Hepatic stellate cell (primary cell): ENCODE measurements around the gene PRMT2.

Source experiments
- DNase-seq: peaks from one replicate; pipeline ENCODE4 v3.0.0; 2011; ENCODE audit warnings: low spot score

The PRMT2 gene

DNA sequence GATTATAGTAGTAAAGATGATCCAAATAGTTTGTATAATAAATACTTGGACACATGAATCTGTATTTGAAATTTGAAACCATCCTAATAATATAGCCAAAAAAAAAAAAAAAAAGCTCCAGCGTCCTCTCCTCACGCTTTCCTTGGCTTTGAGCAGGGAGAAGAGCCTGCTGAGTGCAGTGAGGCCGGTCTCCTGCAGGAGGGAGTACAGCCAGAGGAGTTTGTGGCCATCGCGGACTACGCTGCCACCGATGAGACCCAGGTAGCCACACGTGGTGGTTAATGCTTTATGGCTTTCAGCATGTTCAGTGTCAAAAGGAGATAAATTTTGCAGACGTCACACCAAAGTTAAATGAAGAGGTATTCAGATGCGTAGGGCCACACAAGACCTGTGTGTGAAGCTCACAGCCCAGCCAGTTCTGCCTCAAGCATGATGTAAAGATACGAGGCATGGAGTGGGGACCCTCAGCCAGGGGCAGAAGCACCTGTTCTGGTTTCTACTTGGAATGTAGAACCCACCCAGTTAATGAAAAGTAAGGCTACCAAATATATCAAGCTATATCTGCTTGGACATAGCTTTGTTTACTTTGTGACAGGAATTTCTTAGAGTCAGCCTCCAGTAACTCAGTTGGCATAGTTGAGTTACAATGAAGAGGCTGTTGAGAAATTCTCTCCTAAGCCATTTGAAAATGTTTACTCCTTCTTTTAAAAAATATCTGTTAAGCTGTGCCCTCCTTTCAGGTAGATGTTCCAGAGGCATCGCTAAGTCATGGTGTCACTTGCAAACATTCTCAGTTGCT is 8.1 kb downstream of the PRMT2 start:
- no peak for DNase-seq

DNA sequence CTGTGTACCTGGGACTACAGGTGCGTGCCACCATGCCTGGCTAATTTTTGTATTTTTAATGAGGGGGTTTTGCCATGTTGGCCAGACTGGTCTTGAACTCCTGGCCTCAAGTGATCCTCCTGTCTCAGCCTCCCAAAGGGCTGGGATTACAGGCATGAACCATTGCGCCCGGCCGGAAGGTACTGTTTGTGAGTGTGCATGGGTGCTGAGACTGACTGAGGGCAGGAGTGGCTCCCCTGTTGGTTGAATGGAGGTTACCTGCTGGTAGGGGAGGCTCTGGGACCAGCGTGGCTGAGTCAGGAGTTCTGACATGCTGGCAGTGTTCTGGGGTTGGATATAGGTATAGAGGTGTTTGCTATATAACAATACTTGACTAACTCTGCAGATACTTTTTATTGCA is 10.4 kb downstream of the PRMT2 start:
- no peak for DNase-seq

GRCh38 chr21:46646541-46647154 is 11.2 kb downstream of the PRMT2 start:
- DNase-seq, result no peak

GRCh38 chr21:46648539-46648938 is 13.1 kb downstream of the PRMT2 start:
- DNase-seq, result no peak

DNA sequence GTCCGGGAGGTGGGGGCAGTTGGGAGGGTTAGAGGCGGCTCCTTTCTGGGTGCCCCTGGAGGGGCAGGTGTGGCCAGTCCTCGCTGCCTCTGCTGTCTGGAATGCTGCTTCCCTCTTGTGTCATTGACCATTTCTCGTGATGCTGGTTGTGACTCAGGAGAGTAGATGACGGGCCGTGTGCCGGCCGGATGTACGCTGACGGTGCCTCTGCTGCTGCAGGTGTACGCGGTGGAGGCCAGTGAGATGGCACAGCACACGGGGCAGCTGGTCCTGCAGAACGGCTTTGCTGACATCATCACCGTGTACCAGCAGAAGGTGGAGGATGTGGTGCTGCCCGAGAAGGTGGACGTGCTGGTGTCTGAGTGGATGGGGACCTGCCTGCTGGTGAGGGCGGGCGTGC is 13.9 kb downstream of the PRMT2 start:
- no peak for DNase-seq

GRCh38 chr21:46650476-46651098 is 15.1 kb downstream of the PRMT2 start:
- DNase-seq, result no peak

DNA sequence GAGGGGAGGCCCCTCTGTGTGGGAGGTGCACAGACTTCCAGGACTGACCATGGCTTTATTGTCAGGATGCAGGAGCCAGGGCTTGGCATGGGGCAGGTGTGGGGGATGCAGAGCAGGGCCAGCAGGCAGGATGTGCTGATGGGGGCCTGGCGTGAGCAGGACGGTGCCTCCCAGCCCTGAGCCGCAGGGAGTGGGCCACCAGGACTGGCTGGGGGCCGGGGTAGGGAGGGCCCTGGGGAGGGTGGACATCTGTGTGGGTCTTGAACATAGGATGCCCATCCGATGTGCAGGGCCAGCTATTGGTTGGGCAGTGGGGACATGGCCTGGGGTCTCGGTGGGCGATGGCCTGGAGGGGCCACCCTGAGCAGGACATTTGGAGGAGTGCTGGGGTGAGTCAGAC is 15.6 kb downstream of the PRMT2 start:
- DNase-seq, result no peak

- DNase-seq, result no peak
Measured at GRCh38 chr21:46655230-46655629, 19.8 kb downstream of the PRMT2 start.

GRCh38 chr21:46656820-46657219 is 21.3 kb downstream of the PRMT2 start:
- DNase-seq, result no peak

GRCh38 chr21:46660505-46660904 is 25.0 kb downstream of the PRMT2 start:
- DNase-seq, result no peak

- peak; percentile 91 for DNase-seq
Measured at GRCh38 chr21:46661211-46661625, 25.7 kb downstream of the PRMT2 start.

DNA sequence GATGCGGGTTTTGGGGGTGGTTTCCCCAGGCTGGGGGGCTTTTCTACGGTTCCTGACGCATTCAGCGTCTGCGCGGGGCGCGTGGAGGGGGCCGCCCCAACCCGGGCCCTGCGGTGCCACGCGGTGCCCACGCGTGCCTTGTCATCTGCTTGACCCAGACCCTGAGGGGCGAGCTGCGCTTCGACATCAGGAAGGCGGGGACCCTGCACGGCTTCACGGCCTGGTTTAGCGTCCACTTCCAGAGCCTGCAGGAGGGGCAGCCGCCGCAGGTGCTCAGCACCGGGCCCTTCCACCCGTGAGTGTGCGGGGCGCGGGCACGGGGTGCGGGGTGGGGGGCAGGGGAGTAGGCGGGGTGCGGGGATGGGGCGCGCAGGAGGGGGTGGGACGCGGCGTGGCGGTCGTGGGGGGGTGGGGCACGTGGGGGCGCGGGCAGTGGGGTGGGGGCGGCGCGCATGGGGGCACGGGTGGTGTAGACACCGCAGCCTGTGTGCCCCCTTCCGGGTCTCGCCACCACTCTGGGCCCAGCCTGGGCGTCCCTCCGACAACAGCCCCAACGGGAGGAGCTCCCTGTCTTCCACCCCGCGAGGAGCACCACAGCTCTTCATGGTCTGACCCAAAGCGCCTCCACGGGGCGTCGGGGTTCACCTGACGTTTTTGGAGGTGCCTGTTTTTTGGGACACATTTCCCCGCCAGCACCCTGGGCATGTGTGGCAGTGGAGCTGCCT is 26.3 kb downstream of the PRMT2 start:
- no peak for DNase-seq

DNA sequence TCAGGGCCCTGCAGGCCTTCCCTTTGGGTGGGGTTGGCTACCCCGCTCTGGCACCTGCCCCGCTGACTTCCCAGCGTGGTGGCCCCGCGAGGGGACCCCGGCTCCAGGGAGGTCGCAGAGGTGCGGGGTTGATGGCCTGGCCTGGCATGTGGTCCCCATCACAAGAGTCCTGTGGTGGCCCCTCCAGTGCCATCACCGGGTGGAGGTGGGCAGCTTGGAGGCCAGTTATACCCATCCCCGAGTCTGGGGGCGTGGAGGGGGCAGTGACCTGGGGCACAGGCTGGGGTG is 26.8 kb downstream of the PRMT2 start:
- DNase-seq, result no peak

GRCh38 chr21:46662765-46663500 is 27.5 kb downstream of the PRMT2 start:
- no peak for DNase-seq

DNA sequence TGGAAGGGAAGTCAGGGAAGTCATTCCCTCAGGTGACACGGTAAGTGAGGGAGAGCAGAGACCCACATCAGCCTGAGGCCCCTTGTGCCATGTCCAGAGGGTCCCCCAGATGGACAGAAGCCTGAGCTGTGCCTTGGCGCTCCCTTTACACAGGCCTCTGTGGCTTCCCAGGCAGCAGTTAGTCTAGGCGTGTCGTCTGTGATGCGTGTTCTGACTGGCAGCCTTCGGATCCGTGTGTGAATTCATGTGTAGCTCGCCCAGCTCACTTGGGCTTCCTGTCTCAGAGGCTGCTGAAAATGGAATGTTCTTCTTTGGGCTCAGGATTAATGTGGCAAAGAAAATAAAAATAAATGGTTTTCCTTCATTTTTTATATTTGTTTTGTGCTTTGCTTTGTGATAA is 28.3 kb downstream of the PRMT2 start:
- no peak for DNase-seq

- DNase-seq, result no peak
Measured at GRCh38 chr21:46664316-46664995, 29.0 kb downstream of the PRMT2 start.

DNA sequence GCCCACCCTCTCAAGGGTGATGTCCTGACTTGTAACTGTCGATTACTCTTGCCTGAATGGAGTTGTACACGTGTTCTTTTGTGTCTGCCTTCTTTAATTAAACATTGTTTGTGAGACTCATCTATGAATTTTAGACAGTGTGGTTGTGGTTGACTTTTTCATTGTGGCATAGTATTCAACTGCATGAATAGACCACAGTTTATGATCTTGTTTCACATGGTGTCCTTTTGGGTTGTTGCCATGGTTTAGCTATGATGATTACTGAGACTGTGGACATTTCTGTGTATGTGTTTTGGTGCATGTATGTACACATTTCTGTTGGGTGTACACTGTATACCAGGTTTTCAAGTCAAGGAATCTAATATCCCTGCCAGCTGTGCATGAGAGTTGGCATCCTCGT is 30.1 kb downstream of the PRMT2 start:
- no peak for DNase-seq

DNA sequence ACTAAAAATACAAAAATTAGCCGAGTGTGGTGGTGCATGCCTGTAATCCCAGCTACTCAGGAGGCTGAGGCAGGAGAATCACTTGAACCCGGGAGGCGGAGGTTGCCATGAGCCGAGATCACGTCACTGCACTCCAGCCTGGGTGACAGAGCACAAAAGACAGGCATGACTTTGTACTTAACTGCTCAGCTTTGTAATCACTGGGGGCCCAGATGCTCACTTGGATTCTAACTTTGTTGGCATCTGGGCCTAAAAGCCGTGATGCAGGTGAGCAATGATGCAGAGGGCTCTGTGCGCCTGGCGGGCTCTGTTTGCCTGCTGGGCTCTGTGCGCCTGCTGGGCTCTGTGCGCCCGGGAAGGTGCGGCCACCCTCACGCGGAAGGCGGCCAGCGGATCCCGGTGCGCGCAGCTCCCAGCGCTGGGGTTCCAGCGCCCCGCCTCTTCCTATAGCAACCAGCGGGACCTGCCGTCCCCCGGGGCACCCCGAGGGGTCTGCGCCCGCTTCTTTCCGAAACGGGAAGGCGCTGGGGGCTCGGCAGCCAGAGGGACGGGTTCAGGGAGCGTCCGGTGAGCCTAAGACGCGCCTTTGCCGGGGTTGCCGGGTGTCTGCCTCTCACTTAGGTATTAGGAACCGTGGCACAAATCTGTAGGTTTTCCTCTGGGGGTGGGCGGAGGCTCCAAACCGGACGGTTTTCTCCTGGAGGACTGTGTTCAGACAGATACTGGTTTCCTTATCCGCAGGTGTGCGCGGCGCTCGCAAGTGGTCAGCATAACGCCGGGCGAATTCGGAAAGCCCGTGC is 31.7 kb downstream of the PRMT2 start:
- DNase-seq, result peak; percentile 32

DNA sequence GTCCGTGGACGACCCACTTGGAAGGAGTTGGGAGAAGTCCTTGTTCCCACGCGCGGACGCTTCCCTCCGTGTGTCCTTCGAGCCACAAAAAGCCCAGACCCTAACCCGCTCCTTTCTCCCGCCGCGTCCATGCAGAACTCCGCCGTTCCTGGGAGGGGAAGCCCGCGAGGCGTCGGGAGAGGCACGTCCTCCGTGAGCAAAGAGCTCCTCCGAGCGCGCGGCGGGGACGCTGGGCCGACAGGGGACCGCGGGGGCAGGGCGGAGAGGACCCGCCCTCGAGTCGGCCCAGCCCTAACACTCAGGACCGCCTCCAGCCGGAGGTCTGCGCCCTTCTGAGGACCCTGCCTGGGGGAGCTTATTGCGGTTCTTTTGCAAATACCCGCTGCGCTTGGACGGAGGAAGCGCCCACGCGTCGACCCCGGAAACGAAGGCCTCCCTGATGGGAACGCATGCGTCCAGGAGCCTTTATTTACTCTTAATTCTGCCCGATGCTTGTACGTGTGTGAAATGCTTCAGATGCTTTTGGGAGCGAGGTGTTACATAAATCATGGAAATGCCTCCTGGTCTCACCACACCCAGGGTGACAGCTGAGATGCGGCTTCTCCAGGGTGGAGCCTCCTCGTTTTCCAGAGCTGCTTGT is 32.4 kb downstream of the PRMT2 start:
- no peak for DNase-seq

DNA sequence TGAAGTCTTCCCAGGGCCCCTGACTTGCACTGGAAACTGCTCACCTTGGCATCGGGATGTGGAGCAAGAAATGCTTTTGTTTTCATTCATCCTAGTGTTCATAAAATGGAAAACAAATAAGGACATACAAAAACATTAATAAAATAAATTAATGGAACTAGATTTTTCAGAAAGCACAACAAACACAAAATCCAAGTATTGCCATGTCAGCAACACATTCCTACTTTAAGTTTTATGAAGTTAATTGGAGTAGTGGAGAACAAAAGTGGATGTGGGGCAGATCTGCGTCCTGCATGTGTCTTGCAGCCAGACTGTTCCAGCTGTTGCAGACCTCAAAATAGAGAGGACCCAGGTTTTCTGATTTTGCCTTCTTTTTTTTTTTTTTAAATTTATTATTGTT is 32.9 kb downstream of the PRMT2 start:
- DNase-seq, result no peak
